ENCODE data around the gene DTNA.
"Not testable (repeated sequence)": the region's sequence is repeated elsewhere in the genome, so short reads cannot be mapped to it uniquely, and the experiment has no call there.

DTNA gene

DNA sequence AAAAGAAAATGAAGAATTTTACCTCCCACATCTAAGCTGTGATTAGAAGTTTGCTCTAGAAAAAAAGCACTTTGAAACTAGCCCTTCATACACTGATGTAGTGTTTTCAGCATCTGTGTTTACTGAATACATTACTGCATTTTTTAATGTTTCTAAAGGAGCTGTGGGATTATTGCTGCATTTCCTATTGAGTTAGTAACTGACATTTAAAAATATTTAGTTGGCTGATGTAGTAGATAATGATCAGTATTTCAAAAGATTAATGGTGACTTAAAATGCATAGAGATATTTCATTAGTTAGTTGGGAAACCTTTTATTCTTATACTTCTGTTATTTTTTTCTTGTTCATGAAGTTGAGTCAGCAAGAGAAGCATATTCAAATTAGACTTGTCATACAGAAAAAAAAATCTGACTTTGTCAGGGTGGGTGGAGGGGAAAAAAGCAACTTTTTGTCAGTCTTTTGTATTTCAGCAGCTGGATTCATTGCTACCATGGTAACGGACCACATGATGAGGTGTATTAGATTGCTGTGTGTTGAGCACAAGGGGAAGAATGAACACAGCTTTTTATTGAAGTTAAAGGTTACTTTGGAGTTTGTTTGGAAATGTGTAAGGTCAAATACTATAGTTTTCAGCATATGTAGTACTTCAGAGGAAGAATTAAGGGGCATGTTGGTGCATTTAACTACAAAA lies at the start of gene DTNA:
Gene DTNA (plus strand): TSS at position 549 of the 692 bp plus-strand sequence. CDS start 45,679 bp downstream, outside the sequence.
- peak; percentile 85 for DNase-seq (ENCODE audit: extremely low read depth, low read depth)
- TF ChIP-seq, protein P1, sequence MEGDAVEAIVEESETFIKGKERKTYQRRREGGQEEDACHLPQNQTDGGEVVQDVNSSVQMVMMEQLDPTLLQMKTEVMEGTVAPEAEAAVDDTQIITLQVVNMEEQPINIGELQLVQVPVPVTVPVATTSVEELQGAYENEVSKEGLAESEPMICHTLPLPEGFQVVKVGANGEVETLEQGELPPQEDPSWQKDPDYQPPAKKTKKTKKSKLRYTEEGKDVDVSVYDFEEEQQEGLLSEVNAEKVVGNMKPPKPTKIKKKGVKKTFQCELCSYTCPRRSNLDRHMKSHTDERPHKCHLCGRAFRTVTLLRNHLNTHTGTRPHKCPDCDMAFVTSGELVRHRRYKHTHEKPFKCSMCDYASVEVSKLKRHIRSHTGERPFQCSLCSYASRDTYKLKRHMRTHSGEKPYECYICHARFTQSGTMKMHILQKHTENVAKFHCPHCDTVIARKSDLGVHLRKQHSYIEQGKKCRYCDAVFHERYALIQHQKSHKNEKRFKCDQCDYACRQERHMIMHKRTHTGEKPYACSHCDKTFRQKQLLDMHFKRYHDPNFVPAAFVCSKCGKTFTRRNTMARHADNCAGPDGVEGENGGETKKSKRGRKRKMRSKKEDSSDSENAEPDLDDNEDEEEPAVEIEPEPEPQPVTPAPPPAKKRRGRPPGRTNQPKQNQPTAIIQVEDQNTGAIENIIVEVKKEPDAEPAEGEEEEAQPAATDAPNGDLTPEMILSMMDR (IDR thresholded peaks at IDR 0.05; ENCODE audit: low read depth, low read length) = no peak

DNA sequence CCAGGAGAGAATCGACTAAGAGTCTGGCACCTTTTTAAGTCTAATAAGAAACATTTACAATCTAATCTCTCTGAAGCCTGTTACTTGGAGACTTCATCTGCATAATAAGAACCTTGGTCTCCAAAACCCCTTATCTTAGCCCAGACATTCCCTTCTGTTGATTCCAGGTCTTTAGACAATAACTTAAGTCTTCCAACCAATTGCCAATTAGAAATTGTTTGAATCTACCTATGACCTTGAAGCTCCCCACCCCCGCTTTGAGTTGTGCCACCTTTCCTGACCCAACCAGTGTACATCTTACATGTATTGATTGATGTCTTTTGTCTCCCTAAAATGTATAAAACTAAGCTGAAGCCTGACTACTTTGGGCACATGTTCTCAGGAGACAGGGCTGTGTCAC lies 49.5 kb upstream of the DTNA start:
- TF ChIP-seq, protein P1 (IDR thresholded peaks at IDR 0.05; ENCODE audit: low read depth, low read length) = no peak
- DNase-seq (ENCODE audit: extremely low read depth, low read depth) = no peak

DNA sequence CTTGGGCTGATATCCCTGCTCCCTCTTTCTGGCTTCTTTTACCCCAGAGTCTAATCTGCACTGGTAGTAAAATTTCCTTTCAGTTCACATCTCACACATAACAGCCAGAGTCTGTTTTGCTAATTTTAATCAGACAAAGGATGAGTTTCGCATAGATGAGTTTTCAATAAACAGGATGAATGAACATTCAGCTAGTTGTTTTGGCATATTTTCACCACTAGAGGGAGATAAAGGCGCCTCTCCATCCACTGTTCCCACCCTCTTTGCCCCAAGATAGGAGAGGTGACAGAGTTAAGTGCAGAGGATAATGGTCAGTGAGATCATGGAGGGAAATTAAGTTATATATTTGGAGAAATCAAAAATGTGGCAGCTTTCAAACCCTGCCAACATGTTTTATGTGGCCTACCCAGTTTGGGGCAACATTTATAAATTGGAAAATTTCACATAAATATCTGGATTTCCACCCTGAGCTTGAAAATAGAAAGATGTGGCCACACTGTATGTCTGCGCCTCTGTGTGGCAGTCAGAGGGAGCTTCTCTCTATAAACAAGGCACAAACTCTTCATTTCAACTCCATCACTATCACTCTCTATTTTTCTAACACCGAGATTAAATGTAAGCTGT lies 48.5 kb upstream of the DTNA start:
- TF ChIP-seq, protein P1 (IDR thresholded peaks at IDR 0.05; ENCODE audit: low read depth, low read length) = peak; percentile 77
- peak; percentile 19 for DNase-seq (ENCODE audit: extremely low read depth, low read depth)

DNA sequence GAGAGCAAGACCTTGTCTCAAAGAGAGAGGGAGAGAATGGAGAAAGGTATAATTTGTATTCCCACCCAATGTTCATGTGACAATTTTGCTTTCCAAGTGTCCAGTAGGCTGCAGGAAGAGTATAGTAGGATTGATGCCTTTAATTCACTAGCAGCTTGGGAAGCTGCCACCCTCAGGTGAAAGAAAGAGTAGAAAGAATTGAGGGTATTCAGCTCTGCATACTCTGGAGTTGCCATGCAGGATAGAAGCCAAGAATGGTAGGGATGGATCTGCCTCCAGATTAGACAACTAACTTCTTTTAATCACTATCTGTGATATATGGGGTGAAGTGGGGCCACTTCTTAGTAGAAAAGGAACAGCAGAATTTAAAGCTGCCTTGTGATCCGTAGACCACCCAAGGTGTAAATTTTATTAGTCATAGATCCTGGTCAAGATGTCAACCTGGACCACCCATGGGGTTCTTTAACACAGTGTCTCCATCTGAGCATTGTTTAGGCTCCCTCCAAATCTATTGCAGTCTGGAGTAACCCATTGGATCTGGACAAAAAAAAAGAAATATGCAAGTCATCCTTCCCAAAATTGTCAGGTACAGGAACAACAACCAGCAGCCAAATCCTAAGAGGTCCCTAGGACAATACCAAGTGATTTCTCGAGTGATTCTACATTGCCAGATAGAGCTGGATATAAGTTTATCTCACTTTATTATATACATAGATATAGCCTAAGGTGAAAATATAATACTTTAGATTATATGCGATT lies 33.1 kb upstream of the DTNA start:
- DNase-seq (ENCODE audit: extremely low read depth, low read depth) = no peak
- TF ChIP-seq, protein P1 (IDR thresholded peaks at IDR 0.05; ENCODE audit: low read depth, low read length) = no peak

DNA sequence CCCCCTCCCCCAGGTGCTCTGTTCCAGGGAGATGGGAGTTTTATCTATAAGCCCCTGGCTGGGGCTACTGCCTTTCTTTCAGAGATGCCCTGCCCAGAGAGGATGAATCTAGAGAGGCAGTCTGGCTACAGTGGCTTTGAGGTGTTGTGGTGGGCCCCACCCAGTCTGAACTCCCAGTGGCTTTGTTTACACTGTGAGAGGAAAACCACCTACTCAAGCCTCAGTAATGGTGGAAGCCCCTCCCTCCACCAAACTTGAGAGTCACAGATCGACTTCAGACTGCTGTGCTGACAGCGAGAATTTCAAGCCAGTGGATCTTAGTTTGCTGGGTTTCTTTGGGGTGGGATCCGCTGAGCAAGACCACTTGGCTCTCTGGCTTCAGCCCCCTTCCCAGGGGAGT lies 20.3 kb upstream of the DTNA start:
- not testable (repeated sequence) for DNase-seq (ENCODE audit: extremely low read depth, low read depth)

DNA sequence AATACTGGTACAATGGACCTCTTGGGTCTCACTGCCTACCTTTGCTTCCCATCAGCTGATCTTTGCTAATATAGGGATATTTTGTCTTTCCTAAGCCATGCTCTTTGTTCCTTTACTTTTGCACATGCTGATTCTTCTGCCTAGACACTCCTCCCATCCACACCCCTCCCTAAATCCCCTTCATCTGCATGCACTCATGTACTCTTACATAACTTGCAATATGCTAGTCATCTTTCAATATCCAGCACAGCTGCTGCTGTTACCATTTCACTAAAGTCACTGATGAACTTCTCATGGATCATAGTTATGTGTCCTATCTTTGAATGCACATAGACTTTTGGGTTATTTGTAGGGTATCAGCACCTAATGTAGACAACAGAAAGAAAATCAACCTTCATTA lies 18.5 kb upstream of the DTNA start:
- no peak for DNase-seq (ENCODE audit: extremely low read depth, low read depth)
- TF ChIP-seq, protein P1 (IDR thresholded peaks at IDR 0.05; ENCODE audit: low read depth, low read length) = no peak

DNA sequence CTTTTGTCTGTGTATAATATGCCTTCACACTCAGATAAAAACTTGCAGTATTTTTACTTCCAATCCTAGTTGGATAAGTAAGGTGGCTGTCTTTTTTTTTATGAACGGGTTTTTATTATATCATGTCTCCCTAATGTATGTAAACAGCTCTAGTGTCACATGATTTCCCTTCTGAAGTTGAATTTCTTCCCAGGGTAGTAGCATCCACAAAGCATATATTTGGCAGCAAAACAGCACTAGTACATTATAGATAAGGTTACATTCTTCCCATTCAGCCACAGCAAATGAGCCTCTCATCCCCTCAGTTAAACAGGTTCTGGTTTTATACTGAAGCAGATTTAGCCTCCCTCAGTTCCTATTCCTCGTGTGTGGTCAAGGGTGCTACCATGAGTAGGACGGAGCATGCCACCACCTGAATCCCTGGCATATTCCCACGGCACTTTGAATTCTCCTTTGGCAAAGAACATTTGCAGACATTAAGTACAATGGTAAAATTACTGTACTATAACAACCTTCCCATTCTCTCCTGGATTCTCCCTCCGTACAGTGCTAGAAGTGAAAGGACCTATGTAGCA lies 15.4 kb upstream of the DTNA start:
- no peak for DNase-seq (ENCODE audit: extremely low read depth, low read depth)
- TF ChIP-seq, protein P1 (IDR thresholded peaks at IDR 0.05; ENCODE audit: low read depth, low read length) = no peak

All from AG09319 (cell line).